HEK293T (cell line): ENCODE measurements around the gene PRIMA1.

Source experiments
- ARNT ChIP-seq: fragments of 450-650 bp; IDR thresholded peaks from 2 replicates; pipeline ENCODE4 v1.6.1; 2017; ENCODE audit warnings: mild to moderate bottlenecking
- BHLHE40 ChIP-seq: fragments of 450-650 bp; IDR thresholded peaks from 2 replicates; pipeline ENCODE4 v1.6.1; 2016; ENCODE audit warnings: mild to moderate bottlenecking, moderate library complexity, borderline replicate concordance
- ELF4 ChIP-seq: fragments of 450-650 bp; IDR thresholded peaks from 2 replicates; pipeline ENCODE4 v1.6.1; 2017; ENCODE audit warnings: antibody characterized with exemption
- FOXA1 ChIP-seq: fragments of 450-650 bp; IDR thresholded peaks from 2 replicates; pipeline ENCODE4 v1.6.1; 2016; ENCODE audit warnings: mild to moderate bottlenecking
- FOXK2 ChIP-seq: fragments of 450-650 bp; IDR thresholded peaks from 2 replicates; pipeline ENCODE4 v1.6.1; 2016; ENCODE audit warnings: mild to moderate bottlenecking
- FOXM1 ChIP-seq: fragments of 450-650 bp; IDR thresholded peaks from 2 replicates; pipeline ENCODE4 v1.6.1; 2017; ENCODE audit warnings: mild to moderate bottlenecking, borderline replicate concordance
- LEF1 ChIP-seq: fragments of 450-650 bp; IDR thresholded peaks from 2 replicates; pipeline ENCODE4 v1.6.1; 2017; ENCODE audit warnings: mild to moderate bottlenecking, borderline replicate concordance
- NFRKB ChIP-seq: fragments of 450-650 bp; IDR thresholded peaks from 2 replicates; pipeline ENCODE4 v1.6.1; 2016; ENCODE audit warnings: mild to moderate bottlenecking, moderate library complexity
- SP1 ChIP-seq: fragments of 450-650 bp; IDR thresholded peaks from 2 replicates; pipeline ENCODE4 v1.6.1; 2017
- SUZ12 ChIP-seq: fragments of 450-650 bp; IDR thresholded peaks from 2 replicates; pipeline ENCODE4 v1.6.1; 2016; ENCODE audit warnings: mild to moderate bottlenecking
- TARDBP ChIP-seq: fragments of 450-650 bp; IDR thresholded peaks from 2 replicates; pipeline ENCODE4 v1.6.1; 2016
- ZNF384 ChIP-seq: fragments of 450-650 bp; IDR thresholded peaks from 2 replicates; pipeline ENCODE4 v1.6.1; 2016
- TF ChIP-seq, protein P1 (sequence below): fragments of 450-650 bp; IDR thresholded peaks from 2 replicates; pipeline ENCODE4 v1.6.1; 2016

DNA sequence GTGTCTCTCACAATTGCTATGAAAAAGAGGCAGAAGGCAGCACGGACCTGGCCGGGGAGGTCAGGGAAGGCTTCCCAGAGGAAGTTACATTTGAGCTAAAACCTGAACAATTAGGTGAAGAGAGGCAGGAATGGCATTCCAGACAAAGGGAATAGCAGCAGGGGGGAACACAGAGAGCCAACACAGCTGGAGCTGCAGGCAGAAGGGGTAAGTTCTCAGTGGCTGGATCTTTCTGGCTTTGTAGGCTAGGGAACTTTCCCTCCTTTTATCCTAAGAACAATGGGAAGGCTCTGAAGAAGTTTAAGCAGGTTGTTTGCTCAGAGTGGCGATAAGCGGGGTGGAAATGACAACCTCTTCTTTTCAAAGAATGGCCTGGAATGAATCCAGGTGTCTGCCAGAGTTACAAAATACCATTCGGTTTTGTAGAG lies 100.0 kb downstream of the PRIMA1 start:
- TF ChIP-seq, protein P1, sequence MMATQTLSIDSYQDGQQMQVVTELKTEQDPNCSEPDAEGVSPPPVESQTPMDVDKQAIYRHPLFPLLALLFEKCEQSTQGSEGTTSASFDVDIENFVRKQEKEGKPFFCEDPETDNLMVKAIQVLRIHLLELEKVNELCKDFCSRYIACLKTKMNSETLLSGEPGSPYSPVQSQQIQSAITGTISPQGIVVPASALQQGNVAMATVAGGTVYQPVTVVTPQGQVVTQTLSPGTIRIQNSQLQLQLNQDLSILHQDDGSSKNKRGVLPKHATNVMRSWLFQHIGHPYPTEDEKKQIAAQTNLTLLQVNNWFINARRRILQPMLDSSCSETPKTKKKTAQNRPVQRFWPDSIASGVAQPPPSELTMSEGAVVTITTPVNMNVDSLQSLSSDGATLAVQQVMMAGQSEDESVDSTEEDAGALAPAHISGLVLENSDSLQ: no peak
- TF ChIP-seq TARDBP (no peak), ARNT (no peak), FOXK2 (no peak), FOXM1 (no peak), BHLHE40 (no peak), SP1 (no peak), NFRKB (no peak), ZNF384 (no peak), SUZ12 (no peak), FOXA1 (no peak), ELF4 (no peak), LEF1 (no peak)
